ENCODE results near the gene TNS1. TPM values are rescaled to one million over a fixed set of nuclear protein-coding genes. Genes with fewer than 3 reads are reported as not detected.

The TNS1 gene
- total RNA-seq, 1 donor from 2014 or later: 7.9 TPM

GRCh38 chr2:217835931-217836891 lies 166.6 kb downstream of the TNS1 start:
- Mint-ChIP-seq H3K4me1 (ENCODE audit: low read depth) (peaks cover 16% of the 10 kb centered on the region), H3K27ac (no peak overlapping the region), H3K36me3 (ENCODE audit: insufficient read depth) (no peaks in the 10 kb centered on the region), H3K4me3 (ENCODE audit: low read depth) (no peak overlapping the region), H3K9me3 (ENCODE audit: low read depth) (no peaks in the 10 kb centered on the region), H3K27me3 (no peaks in the 10 kb centered on the region)
- TF ChIP-seq CTCF (IDR thresholded peaks at IDR 0.05; ENCODE audit: unreplicated experiment): no peak
- DNase-seq (ENCODE audit: low spot score, unreplicated experiment): no peak

- H3K27me3 Mint-ChIP-seq: no peaks in the 10 kb centered on the region
- no peak overlapping the region for H3K27ac Mint-ChIP-seq
- H3K36me3 Mint-ChIP-seq (ENCODE audit: insufficient read depth): no peaks in the 10 kb centered on the region
- peaks cover 16% of the 10 kb centered on the region for H3K4me1 Mint-ChIP-seq (ENCODE audit: low read depth)
- TF ChIP-seq CTCF (IDR thresholded peaks at IDR 0.05; ENCODE audit: unreplicated experiment): no peak
- H3K4me3 Mint-ChIP-seq (ENCODE audit: low read depth): no peak overlapping the region
- DNase-seq (ENCODE audit: low spot score, unreplicated experiment): no peak
- no peaks in the 10 kb centered on the region for H3K9me3 Mint-ChIP-seq (ENCODE audit: low read depth)
Observed at GRCh38 chr2:217834744-217835513, 167.9 kb downstream of the TNS1 start.

- no peaks in the 10 kb centered on the region for H3K27me3 Mint-ChIP-seq
- H3K27ac Mint-ChIP-seq: no peak overlapping the region
Observed at GRCh38 chr2:217834057-217834620, 168.7 kb downstream of the TNS1 start.

GRCh38 chr2:217833439-217833838 lies 169.4 kb downstream of the TNS1 start:
- H3K36me3 Mint-ChIP-seq (ENCODE audit: insufficient read depth): no peaks in the 10 kb centered on the region
- TF ChIP-seq CTCF (IDR thresholded peaks at IDR 0.05; ENCODE audit: unreplicated experiment): no peak
- H3K27me3 Mint-ChIP-seq: no peaks in the 10 kb centered on the region
- H3K9me3 Mint-ChIP-seq (ENCODE audit: low read depth): no peaks in the 10 kb centered on the region
- no peak for DNase-seq (ENCODE audit: low spot score, unreplicated experiment)
- peaks cover 16% of the 10 kb centered on the region for H3K4me1 Mint-ChIP-seq (ENCODE audit: low read depth)
- no peak overlapping the region for H3K4me3 Mint-ChIP-seq (ENCODE audit: low read depth)
- no peak overlapping the region for H3K27ac Mint-ChIP-seq

More at GRCh38 chr2:217834057-217834620, 168.7 kb downstream of the TNS1 start:
- DNase-seq (ENCODE audit: low spot score, unreplicated experiment): no peak
- Mint-ChIP-seq H3K4me1 (ENCODE audit: low read depth) (peaks cover 16% of the 10 kb centered on the region), H3K9me3 (ENCODE audit: low read depth) (no peaks in the 10 kb centered on the region), H3K36me3 (ENCODE audit: insufficient read depth) (no peaks in the 10 kb centered on the region), H3K4me3 (ENCODE audit: low read depth) (no peak overlapping the region)
- no peak for TF ChIP-seq CTCF (IDR thresholded peaks at IDR 0.05; ENCODE audit: unreplicated experiment)

- DNase-seq (ENCODE audit: low spot score, unreplicated experiment): no peak
- H3K9me3 Mint-ChIP-seq (ENCODE audit: low read depth): no peaks in the 10 kb centered on the region
- H3K36me3 Mint-ChIP-seq (ENCODE audit: insufficient read depth): no peaks in the 10 kb centered on the region
- no peak overlapping the region for H3K4me3 Mint-ChIP-seq (ENCODE audit: low read depth)
- no peak for TF ChIP-seq CTCF (IDR thresholded peaks at IDR 0.05; ENCODE audit: unreplicated experiment)
- peaks cover 13% of the 10 kb centered on the region for H3K4me1 Mint-ChIP-seq (ENCODE audit: low read depth)
- no peak overlapping the region for H3K27ac Mint-ChIP-seq
- H3K27me3 Mint-ChIP-seq: no peaks in the 10 kb centered on the region
Observed at GRCh38 chr2:217832987-217833386, 169.8 kb downstream of the TNS1 start.
